Endothelial cell of umbilical vein (primary cell): Measurements from ENCODE around the gene SKI. TPM values are rescaled to one million over a fixed set of nuclear protein-coding genes. Genes with fewer than 3 reads are reported as not detected.

Experiments used
- BruUV-seq: library from RNA; stranded (reverse); fragments of 400-500 nt; replicated peaks from 2 replicates; lab custom pipeline; 2021; lab: Mats Ljungman, UMichigan
- CTCF ChIA-PET: fragments of 300-600, 350-600 bp; sonication (Branson Sonifier 250); formaldehyde crosslinking; loops from one replicate; lab custom pipeline; 2021; ENCODE audit warnings: antibody characterized with exemption, inconsistent platforms; lab: Charles Lee
- POLR2A ChIA-PET: fragments of 300-600, 350-600 bp; sonication (Branson Sonifier 250); formaldehyde crosslinking; loops from one replicate; lab custom pipeline; 2021; ENCODE audit warnings: antibody characterized with exemption, inconsistent platforms; lab: Charles Lee
- DNase-seq: peaks from one replicate; pipeline ENCODE4 v3.0.0-alpha.2; 2011; ENCODE audit warnings: low read depth, low spot score
- FAIRE-seq: peaks from 2 replicates; lab custom pipeline; 2011; peaks lifted over from hg19 to GRCh38; lab: Jason Lieb, UNC
- H2AFZ ChIP-seq: 2 replicates; pipeline ENCODE4 v1.6.0; 2012; ENCODE audit warnings: low read depth, low read length, control low read depth, inconsistent platforms
- H3K27ac ChIP-seq: 2 replicates; pipeline ENCODE4 v1.5.1; 2011; ENCODE audit warnings: low read depth, mild to moderate bottlenecking, control low read depth, low read length, moderate library complexity; ENCODE audit not compliant: insufficient read depth
- H3K27me3 ChIP-seq, 2 experiments: 2 replicates each; pipeline versions ENCODE4 v1.6.0 to v1.6.1; 2011; ENCODE audit warnings: low read length in 2 of 2, mixed read lengths in 1 of 2; ENCODE audit not compliant: control insufficient read depth in 2 of 2, insufficient read depth in 2 of 2
- H3K36me3 ChIP-seq, 2 experiments: 2 replicates in 1 of 2; 3 replicates in 1 of 2; pipeline ENCODE4 v1.5.1; 2011; ENCODE audit warnings: low read length in 2 of 2, mild to moderate bottlenecking in 1 of 2, moderate library complexity in 1 of 2; ENCODE audit not compliant: control insufficient read depth in 2 of 2, insufficient read depth in 2 of 2; ENCODE audit errors: extremely low read depth in 1 of 2
- H3K4me1 ChIP-seq: 3 replicates; pipeline ENCODE4 v1.5.1; 2011; ENCODE audit warnings: mild to moderate bottlenecking, low read length; ENCODE audit not compliant: control insufficient read depth, insufficient read depth; ENCODE audit errors: extremely low read depth
- H3K4me2 ChIP-seq: 2 replicates; pipeline ENCODE4 v1.6.1; 2011; ENCODE audit warnings: low read length, control low read depth, mixed read lengths; ENCODE audit not compliant: insufficient read depth
- H3K4me3 ChIP-seq, 3 experiments: fragments of 200-600 bp in 1 of 3; sonication (generic), shearing (Covaris generic) in 1 of 3; replicated peaks in 1 of 3; 2 replicates each; pipeline ENCODE4 v1.5.1; 2011 to 2016; ENCODE audit warnings: control low read depth in 3 of 3, low read length in 3 of 3, mild to moderate bottlenecking in 2 of 3, inconsistent platforms in 1 of 3, low read depth in 1 of 3, moderate library complexity in 1 of 3; ENCODE audit not compliant: insufficient read depth in 1 of 3
- H3K79me2 ChIP-seq: 2 replicates; pipeline ENCODE4 v1.6.0; 2012; ENCODE audit warnings: low read length, inconsistent platforms; ENCODE audit not compliant: control insufficient read depth, insufficient read depth
- H3K9ac ChIP-seq: replicated peaks from 2 replicates; pipeline ENCODE3; 2011; ENCODE audit warnings: low read length, control low read depth; ENCODE audit not compliant: insufficient read depth; ENCODE audit errors: extremely low read depth
- H3K9me1 ChIP-seq: replicated peaks from 3 replicates; pipeline ENCODE4 v1.6.0; 2011; ENCODE audit warnings: mild to moderate bottlenecking, low read length; ENCODE audit not compliant: control insufficient read depth, insufficient read depth; ENCODE audit errors: extremely low read depth
- H3K9me3 ChIP-seq: replicated peaks from 2 replicates; pipeline ENCODE4 v1.5.1; 2012; ENCODE audit warnings: low read length, inconsistent platforms; ENCODE audit not compliant: control insufficient read depth, insufficient read depth
- H4K20me1 ChIP-seq: replicated peaks from 2 replicates; pipeline ENCODE3; 2011; ENCODE audit warnings: mild to moderate bottlenecking, low read length; ENCODE audit not compliant: control insufficient read depth, insufficient read depth; ENCODE audit errors: extremely low read depth
- EZH2 ChIP-seq: IDR thresholded peaks from 2 replicates; pipeline ENCODE4 v1.6.1; 2012; ENCODE audit warnings: borderline replicate concordance, low read depth, mild to moderate bottlenecking, moderate library complexity, low read length, inconsistent platforms; ENCODE audit not compliant: severe bottlenecking
- FOS ChIP-seq: IDR thresholded peaks from 2 replicates; pipeline ENCODE4 v1.6.1; 2011; ENCODE audit warnings: mild to moderate bottlenecking, low read length, moderate library complexity, borderline replicate concordance; ENCODE audit not compliant: insufficient read depth
- GATA2 ChIP-seq: IDR thresholded peaks from 2 replicates; pipeline ENCODE4 v1.7.0; 2011; ENCODE audit warnings: low read depth, mild to moderate bottlenecking, moderate library complexity, mixed read lengths, low read length; ENCODE audit not compliant: insufficient read length, insufficient read depth
- JUN ChIP-seq: IDR thresholded peaks from 2 replicates; pipeline ENCODE4 v1.6.1; 2011; ENCODE audit warnings: borderline replicate concordance, low read depth; ENCODE audit not compliant: insufficient read length, insufficient read depth
- MYC ChIP-seq: IDR thresholded peaks from one replicate; pipeline ENCODE4 v1.6.1; 2011; ENCODE audit warnings: mild to moderate bottlenecking, low read depth, low read length
- POLR2A ChIP-seq: IDR thresholded peaks from 2 replicates; pipeline ENCODE4 v1.6.1; 2012; ENCODE audit warnings: low read depth, mild to moderate bottlenecking, control low read depth, low read length
- POLR2AphosphoS5 ChIP-seq: IDR thresholded peaks from 2 replicates; pipeline ENCODE4 v1.6.1; 2012; ENCODE audit warnings: low read depth, mild to moderate bottlenecking, control low read depth, low read length, moderate library complexity; ENCODE audit not compliant: insufficient read depth
- dilution Hi-C: fragments of 300-500 bp; cut with MboI; formaldehyde crosslinking; loops from one replicate; pipeline ENCODE4 v1.15.0; 2019; ENCODE audit warnings: low sequenced_read_pairs; ENCODE audit not compliant: extremely low pct_ligation_motif_present
- intact Hi-C: fragments of 100-400 bp; cut with micrococcal nuclease; formaldehyde crosslinking; loops from one replicate; pipeline ENCODE4 v1.10.0; 2022
- polyA plus RNA-seq, 4 experiments: library from polyadenylated mRNA; depleted of rRNA in 3 of 4; stranded (reverse) in 3 of 4; unstranded in 1 of 4; fragments of >200 nt; gene quantifications; 2 replicates each; pipeline versions ENCODE4 v1.2.1 to v1.2.3, GENCODE V29; 2011 to 2012; ENCODE audit warnings: missing spikeins in 1 of 4
- total RNA-seq: library from RNA; stranded (reverse); gene quantifications from 2 replicates; pipeline ENCODE4 v1.2.3, GENCODE V29; 2021
- TF ChIP-seq, protein P1 (sequence below), 2 donors: IDR thresholded peaks; 1 replicate in 1 of 2; 2 replicates in 1 of 2; pipeline ENCODE4 v1.5.1; 2011; ENCODE audit warnings: low read length in 2 of 2, mild to moderate bottlenecking in 2 of 2, moderate library complexity in 2 of 2, control low read depth in 1 of 2, inconsistent platforms in 1 of 2, low read depth in 1 of 2; ENCODE audit not compliant: insufficient read depth in 1 of 2; ENCODE audit errors: extremely low read depth in 1 of 2
- TF ChIP-seq, protein P2 (sequence below): IDR thresholded peaks from 2 replicates; pipeline ENCODE4 v1.6.1; 2011; ENCODE audit not compliant: insufficient read depth, insufficient read length

SKI gene
- total and polyA plus RNA-seq, 2 donors (not counting 3 experiments of a cell fraction or from before 2014, with no cell fraction given) = 11.6 to 80.3 TPM

DNA sequence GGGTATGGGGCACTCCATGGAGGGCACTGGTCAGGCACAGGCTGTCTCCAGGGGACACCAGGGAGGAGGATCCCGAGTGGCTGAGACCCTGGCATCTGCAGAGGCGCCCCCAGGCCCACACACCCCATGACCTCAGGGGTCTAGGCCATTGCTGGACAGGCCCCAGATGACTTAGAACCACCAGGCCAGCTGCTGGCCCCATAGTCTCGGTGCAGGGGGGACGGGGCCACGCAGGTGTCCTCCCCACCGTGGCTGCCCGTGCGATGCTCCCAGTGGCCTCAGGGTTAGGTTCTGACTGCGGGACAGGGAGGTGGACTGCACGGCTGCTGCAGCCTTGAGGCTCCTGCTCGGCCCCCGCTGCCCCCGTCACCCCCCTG is 119.3 kb downstream of the SKI start:
- intact Hi-C loops = no loop called here
- no peaks in the 10 kb centered on the region for H3K9me3 ChIP-seq
- BruUV-seq = no TSS peak
- no peaks in the 10 kb centered on the region for H3K27me3 ChIP-seq
- dilution Hi-C loops = no loop called here
- H3K4me3 ChIP-seq = no peak overlapping the region
- H2AFZ ChIP-seq = no peak overlapping the region
- H3K9me1 ChIP-seq = no peaks in the 10 kb centered on the region
- no peak overlapping the region for H3K4me2 ChIP-seq
- no peak for TF ChIP-seq EZH2
- no peak for TF ChIP-seq FOS
- no peak overlapping the region for H3K27ac ChIP-seq
- no peak overlapping the region for H3K9ac ChIP-seq
- H4K20me1 ChIP-seq = no peaks in the 10 kb centered on the region
- POLR2A ChIA-PET = no interaction called here
- H3K4me1 ChIP-seq = no peaks in the 10 kb centered on the region
- DNase-seq = no peak
- no peak for FAIRE-seq
- no peaks in the 10 kb centered on the region for H3K79me2 ChIP-seq
- no peaks in the 10 kb centered on the region for H3K36me3 ChIP-seq
- CTCF ChIA-PET = no interaction called here

DNA sequence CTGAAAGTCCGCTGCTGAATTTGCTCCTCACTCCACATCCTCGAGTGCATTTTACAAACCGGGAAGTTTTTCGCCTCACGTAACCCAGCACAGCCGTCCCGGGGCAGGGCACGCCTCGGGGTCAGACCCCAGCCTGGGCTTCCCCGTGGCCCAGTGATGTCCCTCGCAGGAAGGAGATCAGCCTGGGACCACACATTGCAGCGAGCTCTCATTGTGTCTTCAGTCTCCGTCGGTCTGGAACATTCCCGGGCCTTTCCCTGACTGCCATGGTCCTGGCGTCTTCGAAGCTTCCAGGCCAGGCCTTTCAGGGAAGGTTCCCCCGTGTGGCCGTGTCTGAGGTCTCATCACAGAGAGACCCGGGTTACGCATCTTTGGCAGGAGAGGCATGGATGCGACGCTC is 119.8 kb downstream of the SKI start:
- TF ChIP-seq, protein P1, sequence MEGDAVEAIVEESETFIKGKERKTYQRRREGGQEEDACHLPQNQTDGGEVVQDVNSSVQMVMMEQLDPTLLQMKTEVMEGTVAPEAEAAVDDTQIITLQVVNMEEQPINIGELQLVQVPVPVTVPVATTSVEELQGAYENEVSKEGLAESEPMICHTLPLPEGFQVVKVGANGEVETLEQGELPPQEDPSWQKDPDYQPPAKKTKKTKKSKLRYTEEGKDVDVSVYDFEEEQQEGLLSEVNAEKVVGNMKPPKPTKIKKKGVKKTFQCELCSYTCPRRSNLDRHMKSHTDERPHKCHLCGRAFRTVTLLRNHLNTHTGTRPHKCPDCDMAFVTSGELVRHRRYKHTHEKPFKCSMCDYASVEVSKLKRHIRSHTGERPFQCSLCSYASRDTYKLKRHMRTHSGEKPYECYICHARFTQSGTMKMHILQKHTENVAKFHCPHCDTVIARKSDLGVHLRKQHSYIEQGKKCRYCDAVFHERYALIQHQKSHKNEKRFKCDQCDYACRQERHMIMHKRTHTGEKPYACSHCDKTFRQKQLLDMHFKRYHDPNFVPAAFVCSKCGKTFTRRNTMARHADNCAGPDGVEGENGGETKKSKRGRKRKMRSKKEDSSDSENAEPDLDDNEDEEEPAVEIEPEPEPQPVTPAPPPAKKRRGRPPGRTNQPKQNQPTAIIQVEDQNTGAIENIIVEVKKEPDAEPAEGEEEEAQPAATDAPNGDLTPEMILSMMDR (IDR thresholded peaks at IDR 0.05; ENCODE audit: extremely low read depth in 1 of 2, insufficient read depth in 1 of 2, low read depth in 1 of 2, low read length in 2 of 2) = no peak
- no peak for TF ChIP-seq EZH2
- no peak for TF ChIP-seq MYC
- no peak for TF ChIP-seq POLR2AphosphoS5
- TF ChIP-seq POLR2A = no peak
- no peak for TF ChIP-seq JUN
- TF ChIP-seq, protein P2, sequence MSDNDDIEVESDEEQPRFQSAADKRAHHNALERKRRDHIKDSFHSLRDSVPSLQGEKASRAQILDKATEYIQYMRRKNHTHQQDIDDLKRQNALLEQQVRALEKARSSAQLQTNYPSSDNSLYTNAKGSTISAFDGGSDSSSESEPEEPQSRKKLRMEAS = no peak
- TF ChIP-seq FOS = no peak
- TF ChIP-seq GATA2 = no peak
- no peaks in the 10 kb centered on the region for H4K20me1 ChIP-seq
- CTCF ChIA-PET = no interaction called here
- no peak for DNase-seq
- H3K79me2 ChIP-seq = no peaks in the 10 kb centered on the region
- H3K4me3 ChIP-seq = no peak overlapping the region
- no peaks in the 10 kb centered on the region for H3K4me1 ChIP-seq
- no peak overlapping the region for H2AFZ ChIP-seq
- no peaks in the 10 kb centered on the region for H3K9me1 ChIP-seq
- POLR2A ChIA-PET = no interaction called here
- FAIRE-seq = no peak
- no TSS peak for BruUV-seq
- H3K27ac ChIP-seq = no peak overlapping the region
- H3K9ac ChIP-seq = no peak overlapping the region
- no peaks in the 10 kb centered on the region for H3K9me3 ChIP-seq
- dilution Hi-C loops = no loop called here
- intact Hi-C loops = no loop called here
- H3K4me2 ChIP-seq = no peak overlapping the region
- H3K27me3 ChIP-seq = no peaks in the 10 kb centered on the region
- no peaks in the 10 kb centered on the region for H3K36me3 ChIP-seq
